Measurements from ENCODE around the gene CNTRL.
A peak's percentile ranks its signal among the peaks of the same experiment; 100 is the strongest.

The CNTRL gene

DNA sequence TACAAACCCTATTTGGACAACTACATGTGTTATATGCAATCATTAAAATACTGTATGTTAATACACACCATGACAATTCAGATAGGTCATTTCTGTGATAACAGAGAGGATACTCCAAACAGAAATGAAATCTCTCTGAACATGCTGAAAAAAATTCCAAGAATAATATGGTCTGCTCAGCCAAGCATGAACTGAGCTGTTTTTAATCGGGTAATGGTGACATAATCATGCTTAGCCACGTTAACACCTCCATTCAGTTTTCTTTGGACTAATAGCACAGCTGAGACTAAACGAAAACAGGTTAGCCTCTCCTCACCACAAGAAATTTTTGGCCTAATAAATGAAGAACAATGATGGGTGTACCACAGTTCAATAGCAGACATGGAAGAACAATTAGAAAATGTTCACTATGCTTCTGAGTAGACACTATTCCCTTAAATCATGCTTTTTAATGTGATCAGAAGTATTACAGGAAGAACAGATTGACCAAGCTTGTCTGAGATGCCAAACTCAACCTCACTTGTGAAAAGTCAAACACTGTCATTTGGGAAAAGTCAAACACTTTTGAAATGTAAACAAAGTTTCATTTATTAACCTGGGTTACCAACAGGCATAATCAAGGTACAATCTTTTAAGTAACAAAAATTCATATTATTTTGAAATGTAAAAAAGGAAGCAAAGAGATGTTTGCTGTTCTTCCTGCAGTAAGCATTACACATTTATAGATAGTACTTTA, 107.5 kb downstream of the CNTRL start:
- DNase-seq: no peak

- no peak for DNase-seq
Measured at GRCh38 chr9:121182989-121183388, 108.2 kb downstream of the CNTRL start.

DNA sequence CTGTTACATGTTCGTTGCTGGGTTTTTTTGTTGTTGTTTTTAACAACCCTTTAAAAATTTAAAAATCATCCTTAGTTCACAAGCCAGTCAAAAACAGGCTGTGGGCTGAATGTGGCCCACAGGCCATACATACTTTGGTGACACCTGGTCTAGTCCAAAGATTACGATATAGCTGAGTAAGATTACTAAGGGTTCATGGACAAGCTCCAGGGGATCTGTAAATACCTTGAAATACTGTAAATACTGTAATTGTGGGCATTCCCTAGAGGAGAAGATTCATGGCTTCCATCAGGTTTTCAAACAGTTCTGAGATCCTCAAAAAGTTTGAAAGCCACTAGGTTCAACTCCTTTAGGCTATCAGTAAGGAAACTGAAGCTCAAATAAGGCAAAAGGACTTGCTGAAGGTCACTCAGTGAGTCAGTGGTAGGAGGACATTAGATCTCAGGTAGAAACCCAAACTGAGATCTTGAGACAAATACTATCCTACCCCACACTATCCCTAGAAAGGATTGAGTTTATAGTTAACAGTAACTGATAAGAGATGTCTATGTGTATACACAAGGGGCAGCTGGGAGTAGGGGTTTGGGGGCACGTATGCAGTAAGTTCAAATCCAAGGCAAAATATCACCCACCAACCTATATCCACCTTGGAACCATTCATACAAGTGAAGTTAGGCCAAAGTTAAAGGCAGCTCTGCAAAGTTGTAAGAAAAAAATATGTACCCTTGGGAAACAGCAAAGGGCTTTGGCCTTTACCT, 109.1 kb downstream of the CNTRL start:
- DNase-seq: no peak

DNA sequence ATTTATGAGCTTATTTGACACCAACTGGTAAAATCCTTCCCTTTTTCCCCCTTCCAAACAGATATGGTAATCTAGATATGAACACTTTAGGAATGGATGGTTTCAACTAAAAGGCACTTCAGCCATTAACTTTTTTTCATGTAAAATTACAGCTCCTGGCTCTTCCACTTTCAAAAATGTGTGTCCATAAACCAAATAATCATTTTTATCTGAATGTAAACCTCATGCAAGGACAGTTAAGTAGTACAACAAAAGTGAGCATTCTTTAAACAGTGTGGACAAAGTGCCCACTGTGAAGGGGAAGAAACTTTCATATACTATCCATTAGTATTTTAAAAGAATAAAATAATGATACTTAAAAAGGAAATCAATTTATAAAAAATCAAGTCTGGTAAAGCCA, 109.7 kb downstream of the CNTRL start:
- DNase-seq: no peak

GRCh38 chr9:121185178-121185745, 110.5 kb downstream of the CNTRL start:
- peak; percentile 18 for DNase-seq

DNA sequence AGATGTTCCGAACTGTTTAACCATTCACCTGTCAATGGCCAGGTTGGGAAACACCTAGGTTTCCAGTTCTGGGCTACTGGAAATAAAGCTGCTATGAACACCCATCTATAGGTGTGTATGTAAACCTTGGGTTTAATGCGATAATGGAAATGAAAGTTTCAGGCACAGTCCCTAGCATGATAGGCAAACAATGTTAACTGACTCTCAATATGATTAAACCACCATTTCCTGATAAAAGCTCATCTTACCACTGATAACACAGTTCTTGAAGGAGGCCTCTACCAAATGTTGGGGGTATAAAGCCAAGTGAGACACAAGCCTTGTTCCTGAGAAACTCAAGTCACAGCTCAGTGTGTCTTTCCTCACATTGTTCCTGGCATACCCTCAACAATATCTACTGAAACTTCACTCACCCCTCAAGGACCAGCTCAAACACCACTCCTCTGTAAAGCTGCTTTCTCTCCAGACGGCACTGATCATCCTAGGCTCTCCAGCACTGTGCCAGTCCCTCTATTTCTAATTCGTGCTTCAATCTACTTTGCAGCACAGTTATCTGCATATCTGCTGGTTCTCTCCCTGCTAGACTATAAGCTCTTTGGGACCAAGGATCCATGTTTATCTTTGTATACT, 111.1 kb downstream of the CNTRL start:
- DNase-seq: peak; percentile 41

DNA sequence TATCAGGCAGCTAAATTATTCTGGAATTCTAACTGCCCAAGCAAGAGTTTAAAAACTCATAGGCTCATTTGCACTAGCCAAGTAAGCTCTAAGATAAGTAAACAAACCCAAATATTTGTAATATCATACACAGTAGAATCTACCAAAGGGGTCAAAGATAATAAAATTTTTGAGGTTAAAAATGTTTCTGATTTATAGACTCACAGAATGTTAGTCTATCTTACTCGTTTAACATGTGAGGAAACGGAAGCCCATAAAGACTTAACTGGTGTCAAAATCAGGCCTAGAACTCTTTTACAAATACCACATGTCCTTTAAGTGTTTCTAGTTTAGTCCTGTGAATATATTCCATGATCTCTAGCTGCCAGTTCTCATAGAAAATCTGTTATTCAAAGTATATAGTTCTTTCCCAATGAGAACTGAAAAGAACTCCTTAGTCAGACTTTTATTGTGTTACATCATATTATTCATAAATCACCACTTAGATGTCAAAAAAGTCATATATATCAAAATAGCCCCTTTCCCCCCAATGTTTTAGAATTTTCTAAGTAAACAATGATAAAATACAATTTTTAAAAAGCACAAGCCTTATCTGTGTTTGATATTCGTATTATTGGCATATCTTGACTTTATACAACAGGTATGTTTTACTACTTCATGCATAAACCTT, 113.0 kb downstream of the CNTRL start:
- no peak for DNase-seq

DNA sequence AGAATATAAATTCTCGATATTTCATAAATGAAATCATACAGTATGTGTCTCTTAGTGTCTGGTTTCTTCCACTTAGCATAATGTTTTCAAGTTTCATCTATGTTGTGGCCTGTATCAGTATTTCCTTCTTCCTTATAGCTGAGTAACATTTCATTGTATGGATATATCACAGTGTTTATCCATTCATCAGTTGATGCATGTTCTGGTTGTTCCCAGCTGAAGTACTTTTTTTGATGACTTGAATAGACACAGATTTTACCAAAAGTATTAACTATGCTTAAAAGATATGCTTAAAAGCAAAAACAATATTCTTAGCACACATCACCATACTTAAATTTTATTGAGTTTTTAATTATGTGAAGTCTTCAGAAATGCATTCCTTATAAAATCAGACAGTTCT, 114.3 kb downstream of the CNTRL start:
- DNase-seq: no peak

GRCh38 chr9:121189660-121190059, 114.9 kb downstream of the CNTRL start:
- DNase-seq: no peak

DNA sequence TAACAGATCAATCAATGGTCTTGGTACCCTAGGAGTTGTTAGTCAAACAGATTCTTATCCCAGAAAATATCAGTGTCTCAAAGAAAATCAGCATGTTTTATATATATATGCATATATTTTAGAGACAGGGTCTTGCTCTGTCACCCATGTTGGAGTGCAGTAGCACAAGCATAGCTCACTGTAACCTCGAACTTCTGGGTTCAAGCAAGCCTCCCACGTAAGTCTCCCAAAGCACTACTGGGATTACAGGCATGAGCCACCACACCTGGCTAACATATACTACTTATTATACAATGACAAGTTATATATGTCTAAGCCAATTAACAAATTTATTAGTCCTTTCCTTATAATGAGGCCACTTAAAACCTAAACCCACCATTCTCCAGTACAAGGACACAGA, 116.5 kb downstream of the CNTRL start:
- DNase-seq: no peak

DNA sequence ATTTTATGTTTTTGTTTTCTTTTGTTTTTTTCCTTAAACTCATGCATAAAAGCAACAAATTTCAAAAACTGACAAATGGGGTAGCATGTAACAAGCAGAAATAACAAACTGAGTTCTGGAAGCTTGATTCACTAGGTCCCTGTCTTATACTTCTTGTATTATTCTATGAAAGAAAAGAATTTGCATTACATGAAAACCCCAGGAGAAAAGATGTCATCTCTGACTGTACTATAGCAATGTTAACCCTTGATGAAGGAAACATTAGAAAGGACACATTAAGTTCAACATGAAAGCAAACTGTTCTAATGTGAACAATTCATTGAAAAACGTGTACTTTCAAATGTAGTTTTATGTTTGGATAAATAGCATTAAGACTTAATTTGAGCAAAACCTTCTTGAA, 117.8 kb downstream of the CNTRL start:
- no peak for DNase-seq

DNA sequence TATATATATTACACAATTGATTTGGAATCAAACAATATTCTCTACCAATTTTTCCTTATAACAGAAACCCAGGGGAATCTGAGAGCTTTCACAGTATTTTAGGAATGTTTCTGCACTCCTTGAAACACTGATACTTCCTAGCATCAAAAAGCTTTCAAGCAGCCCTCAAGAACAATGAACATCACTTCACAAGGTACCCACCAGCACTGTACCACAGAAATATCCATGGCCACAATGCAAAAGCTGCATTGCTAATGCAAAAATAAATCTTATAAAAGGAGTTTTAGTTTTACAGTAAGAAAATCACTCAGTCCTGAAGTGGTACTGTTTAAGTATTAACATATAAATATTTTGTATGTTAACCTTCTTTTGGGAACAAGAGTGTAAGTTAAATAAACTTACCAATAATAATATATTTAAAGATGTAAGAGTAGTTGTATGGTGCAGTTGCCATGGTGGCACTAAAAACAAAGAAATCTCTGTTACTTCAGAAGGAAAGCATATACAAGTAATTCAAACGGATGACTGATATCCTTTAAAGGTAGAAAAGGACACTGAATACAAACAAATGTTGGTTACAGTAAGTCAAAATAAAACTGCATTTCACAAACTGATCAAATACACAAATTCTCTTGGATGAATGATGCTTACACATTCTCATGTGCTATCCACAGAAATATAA, 118.3 kb downstream of the CNTRL start:
- DNase-seq: no peak

DNA sequence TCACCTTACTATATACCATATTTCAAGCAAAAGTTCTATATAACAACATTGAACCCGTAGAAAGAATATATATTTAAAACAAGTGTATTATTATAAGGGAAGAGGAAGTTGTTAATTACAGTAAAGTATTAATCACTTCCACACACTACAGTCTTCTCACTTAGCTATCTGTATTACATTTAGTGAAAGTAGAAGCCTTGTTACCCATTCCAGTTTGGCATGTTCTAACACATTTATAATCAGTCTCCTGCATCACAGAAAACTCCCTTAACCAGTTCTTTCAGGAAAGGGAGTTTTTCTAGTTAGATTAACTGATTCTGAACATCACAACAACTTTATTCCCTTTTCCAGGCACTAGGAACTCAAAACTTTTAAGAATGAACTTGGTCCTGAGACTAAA, 120.0 kb downstream of the CNTRL start:
- no peak for DNase-seq

DNA sequence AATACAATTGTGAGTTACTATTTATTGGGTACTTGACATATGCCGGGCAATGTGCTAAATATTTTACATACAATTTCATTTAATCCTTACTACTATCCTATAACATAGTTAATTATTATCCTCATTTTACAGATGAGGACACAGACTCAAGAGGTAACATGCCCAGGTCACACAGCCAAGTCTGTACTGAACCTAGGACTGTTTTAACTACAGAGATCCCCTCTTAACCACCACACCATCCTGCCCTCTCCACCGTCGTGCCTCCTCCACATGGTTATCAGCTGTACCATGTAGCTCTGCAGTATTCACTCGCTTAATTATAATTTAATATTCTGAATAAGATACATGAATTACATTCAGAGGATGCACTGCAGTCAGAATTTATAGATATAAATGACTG, 121.6 kb downstream of the CNTRL start:
- no peak for DNase-seq

- no peak for DNase-seq
Measured at GRCh38 chr9:121197132-121197531, 122.4 kb downstream of the CNTRL start.

GRCh38 chr9:121198512-121199042, 123.8 kb downstream of the CNTRL start:
- no peak for DNase-seq

GRCh38 chr9:121199921-121200320, 125.2 kb downstream of the CNTRL start:
- no peak for DNase-seq

DNA sequence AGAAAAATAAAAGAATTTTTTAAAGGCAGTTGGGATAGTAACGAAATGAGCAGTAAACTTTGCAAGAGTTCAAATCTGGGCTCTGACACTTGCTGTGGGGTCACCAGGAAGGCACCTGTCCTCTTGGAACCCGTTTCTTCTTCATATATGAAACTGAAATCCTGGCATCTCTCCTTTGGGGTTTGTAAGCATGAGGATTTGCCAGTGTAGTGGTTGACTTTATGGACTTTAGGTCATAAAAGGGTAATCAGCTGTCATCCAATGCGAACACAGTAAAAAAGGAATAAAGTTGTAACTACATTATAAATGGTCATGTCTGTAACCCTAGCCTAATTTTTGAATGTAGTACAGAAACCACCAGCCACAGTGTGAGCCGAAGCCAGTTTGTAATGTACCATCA, 125.6 kb downstream of the CNTRL start:
- no peak for DNase-seq

DNA sequence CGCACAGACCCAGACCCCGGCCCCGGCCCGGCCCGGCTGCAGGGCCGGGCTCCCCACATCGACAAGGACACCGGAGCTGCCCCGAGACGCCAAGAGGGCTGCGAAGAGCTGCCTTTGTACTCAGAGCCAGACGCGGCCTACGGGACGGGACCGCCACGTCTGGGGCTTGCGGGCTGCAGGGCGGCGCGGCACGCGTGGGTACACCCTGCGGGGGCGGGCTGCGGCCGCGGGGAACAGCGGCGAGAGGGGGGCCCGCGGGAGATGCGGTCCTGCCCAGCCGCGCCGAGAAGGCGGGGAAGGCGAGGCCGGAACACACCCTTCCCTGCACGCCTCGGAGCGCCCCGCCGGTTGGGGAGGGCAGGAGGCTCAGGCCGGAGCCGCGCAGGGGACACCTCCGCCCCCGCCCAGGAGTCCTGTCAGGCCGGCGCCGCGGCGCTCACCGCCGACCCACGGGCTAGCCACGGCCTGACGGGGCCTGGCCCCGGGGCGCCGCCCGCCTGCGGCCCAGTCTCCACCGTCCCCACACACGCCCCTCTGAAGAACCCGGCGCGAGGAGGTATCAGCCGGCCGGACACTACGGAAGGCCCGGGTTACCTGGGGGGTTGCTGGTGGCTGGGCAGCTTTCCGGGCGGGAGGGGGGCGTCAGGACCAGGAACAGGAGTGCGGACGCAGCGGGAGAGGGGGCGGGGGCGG, 126.4 kb downstream of the CNTRL start:
- peak; percentile 39 for DNase-seq

DNA sequence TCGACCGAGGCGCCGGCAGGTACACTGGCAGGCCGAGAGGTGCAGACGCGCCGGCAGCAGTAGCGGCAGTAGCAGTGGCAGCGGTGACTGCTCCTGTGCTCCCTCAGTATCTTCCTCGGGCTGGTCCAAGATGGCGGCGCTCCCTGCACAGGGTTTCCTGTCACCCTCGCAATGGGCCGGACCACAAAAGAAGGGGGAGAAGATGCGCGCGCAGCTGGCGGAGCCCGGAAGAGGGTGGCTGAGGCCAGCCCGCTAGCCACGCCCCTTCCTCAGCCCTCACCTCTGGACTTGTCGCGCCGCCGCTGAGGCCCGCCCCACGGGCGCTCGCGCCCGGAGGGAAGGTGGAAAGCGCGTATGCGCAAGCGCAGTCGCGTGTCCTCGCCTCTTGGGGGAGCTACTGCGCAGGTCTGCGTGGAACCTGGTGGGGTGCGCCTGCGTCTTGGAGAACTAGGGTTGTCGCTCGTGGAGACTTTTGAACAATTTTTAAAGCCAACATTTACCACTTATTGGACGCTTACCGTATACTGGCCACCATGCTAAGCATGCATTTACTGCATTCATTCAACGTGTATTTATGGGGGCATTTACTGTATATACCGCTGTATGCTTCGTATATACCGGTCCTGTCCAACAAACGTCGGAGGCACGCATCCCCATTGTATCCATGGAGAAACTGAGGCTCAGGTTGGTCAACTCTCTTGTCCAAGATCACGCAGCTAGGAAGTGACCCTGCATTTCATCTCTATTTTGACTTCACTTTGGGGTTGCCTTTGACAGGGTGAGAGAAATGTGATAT, 127.2 kb downstream of the CNTRL start, which contains the start of gene RAB14:
Gene RAB14, minus strand, starts transcription at position 132 of the 796 bp plus-strand sequence. CDS start 8,457 bp downstream, outside the sequence.
- peak; percentile 100 for DNase-seq

DNA sequence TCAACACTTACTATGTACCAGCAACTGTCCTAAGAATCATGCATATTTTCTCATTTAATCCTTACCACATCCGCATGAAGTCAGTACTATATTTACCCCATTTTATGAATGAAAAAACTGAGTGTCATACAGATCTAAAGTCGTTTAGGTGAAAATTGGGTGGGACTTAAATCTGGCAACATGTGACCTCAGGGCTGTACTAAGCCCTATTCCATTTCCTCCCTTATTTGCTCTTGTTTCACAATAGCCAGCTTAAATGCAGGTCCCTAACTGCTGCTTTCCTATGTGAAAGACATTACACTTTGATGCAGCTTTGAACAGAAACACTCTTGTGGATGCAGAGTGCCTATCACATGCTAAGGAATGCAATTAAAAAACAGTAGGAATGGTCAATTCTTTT, 129.4 kb downstream of the CNTRL start:
- DNase-seq: no peak
